NCI-H2107 (cell line): Measurements from ENCODE around the gene BICC1.

Source experiments
- DNase-seq: peaks from one replicate; lab custom pipeline; 2025; lab: John Stamatoyannopoulos, UW

Gene BICC1

DNA sequence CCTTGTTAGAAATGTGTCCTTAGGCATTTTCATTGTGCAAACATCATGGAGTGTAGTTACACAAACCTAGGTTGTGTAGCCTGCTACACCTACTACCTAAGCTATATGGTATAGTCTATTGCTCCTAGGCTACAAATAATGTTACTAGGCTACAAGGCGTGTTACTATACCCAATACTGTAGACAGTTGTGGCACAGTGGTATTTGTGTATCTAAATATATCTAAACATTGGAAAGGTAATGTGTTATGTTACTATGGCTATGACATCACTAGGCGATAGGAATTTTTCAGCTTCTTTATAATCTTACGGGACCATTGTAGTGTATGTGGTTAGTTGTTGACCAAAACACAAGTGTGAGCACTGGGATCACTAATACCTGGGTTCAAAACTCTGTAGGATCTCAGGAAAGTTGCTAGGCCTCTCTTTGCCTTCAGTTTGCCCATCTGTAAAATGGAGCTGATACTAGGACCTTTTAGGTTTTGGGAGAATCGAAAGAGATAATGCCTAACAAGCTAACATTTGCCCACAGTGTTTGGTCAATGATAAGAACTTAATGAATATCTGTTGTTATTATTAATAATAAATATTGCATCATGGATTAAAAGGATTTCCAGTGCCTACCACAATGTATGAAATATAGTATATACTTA lies 2.7 kb downstream of the BICC1 start:
- DNase-seq, result no peak

DNA sequence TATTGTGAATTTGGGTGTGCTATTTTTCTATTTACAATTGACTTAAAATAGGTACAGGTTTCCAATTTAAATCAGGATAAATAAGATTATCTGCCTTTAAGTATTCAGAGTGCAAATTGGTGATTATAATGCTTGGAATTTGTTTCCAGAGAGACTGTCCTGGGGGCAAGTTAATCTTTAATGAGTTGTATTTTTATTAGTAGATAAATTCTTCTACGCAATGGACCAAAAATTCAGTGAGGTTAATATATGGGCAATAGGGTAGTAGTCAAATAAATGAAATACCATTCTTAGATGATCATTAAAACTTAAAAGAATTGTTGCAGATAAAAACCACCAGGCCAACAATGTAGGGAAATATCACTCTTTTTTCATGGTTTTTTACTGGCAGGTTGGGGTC lies 3.4 kb downstream of the BICC1 start:
- DNase-seq, result no peak

DNA sequence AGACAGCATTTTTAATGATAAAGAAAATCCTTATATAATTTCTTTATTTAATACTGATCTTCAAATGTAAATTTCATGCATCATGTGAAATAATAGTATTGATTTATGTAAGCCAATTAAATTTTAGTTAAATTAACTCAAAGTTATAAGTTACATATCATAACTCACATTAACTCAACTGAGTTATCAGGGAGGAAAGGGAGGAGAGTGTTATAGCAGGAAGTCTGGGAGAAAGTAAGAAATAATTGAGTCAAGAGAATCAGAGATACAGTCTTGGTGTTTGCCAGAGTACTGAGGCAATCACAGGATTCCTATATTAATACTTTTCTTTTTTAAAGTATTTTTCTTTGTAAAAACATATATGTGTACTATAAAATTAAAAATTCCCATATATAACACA lies 4.0 kb downstream of the BICC1 start:
- no peak for DNase-seq

DNA sequence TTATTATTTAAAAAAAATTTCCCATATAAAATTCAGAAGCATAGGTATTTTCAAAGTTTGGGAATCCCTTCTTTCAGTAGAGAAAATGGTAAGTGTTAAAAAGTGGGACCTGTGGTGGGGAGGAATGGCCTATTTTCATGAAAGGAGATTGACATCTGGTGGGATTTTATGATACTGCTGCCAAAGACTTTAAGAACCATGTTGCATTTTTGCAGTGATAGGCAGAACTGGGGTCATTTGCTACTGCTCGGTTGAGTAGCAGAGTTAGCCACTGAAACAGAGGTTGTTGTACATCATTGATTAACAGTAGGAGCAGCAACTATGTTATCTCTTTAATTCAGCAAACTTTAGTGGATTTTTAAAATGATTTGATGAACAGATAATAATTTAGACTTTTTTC lies 4.4 kb downstream of the BICC1 start:
- DNase-seq, result no peak

DNA sequence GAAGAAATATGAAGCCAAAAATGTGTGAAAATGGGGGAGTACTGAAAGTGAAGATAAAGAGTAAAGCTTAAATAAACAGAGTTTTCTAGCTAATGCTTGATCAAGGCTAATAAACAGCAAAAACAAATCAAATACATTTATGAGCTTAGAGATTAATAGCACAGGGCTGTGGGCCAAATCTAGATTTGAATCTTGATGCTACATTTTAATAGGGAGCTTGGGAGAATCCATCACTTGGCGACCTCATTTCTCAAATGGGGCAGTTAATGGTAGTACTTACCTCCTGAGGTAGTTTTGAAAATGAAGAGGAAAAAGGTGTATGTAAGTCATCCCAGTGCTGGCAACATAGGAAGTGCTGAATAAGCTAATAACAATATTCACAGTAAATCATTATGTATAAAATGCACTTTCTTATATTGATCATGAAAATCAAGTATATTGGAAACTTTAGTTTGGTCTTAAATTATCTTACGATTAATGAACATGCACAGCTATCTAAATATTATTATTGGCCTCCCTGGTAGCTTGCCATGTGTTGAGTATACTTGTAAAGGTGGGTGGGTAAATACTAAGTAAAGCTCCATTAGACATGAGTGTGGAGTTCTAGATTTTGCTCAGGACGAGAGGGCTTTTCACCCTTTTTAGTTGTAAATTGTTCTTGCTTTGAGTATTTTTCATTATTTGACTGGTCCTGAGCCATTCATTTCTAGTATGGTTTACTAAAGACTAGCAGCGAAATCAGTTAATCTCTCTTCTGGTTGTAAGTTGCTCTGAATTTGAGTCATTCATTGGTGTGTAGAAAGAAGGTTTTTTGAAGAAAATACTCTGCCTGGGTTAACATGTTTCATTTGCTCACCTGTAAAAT lies 5.1 kb downstream of the BICC1 start:
- DNase-seq, result no peak

DNA sequence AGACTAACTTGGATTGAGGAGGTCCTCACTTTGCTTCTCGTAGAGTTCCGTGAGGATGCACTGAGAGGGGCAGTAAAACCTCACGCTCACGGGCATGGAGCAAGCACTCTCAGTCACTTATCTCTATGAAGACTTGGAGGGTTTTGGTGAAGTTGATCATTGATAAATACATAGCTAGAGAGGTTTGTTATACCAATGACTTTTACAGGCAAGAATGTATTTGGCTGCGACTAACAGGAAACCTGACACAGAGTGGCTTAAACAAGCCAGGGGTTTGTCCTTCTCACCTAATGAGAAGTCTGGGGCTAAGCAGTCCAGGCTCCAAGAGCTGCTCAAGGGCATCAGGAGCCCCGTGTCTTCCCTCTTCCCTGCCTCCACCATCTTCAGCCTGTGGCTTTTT lies 6.1 kb downstream of the BICC1 start:
- DNase-seq, result no peak

DNA sequence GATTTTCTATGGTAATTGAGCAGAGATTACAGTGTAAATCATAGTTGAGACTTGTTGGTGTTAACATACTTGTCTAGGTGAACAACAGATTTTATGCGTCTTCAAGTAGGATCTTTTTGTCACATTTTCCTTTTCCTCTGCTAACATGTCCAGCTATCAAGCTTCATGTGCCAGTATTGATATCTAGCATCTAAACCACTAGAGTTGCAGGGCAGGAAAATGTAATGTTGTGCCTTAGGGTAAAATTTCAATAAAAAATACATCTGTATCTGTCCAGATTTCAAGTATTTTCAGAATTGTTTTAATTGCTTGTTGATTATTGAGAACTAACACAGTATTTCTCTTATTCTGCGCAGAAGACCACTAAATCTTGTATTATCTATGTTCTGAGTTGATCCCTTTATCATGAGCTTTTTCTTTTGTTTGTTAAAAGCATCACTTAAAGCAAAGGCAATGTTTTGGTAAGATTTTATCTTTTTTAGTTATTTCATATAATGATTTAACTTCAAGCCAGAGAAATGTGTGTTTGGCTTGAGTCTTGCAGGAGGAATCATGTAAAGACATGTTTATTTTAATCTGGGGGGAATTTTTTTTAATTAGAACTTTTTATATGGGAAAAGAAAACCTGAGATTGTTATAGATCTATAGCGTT lies 16.5 kb downstream of the BICC1 start:
- DNase-seq, result no peak

DNA sequence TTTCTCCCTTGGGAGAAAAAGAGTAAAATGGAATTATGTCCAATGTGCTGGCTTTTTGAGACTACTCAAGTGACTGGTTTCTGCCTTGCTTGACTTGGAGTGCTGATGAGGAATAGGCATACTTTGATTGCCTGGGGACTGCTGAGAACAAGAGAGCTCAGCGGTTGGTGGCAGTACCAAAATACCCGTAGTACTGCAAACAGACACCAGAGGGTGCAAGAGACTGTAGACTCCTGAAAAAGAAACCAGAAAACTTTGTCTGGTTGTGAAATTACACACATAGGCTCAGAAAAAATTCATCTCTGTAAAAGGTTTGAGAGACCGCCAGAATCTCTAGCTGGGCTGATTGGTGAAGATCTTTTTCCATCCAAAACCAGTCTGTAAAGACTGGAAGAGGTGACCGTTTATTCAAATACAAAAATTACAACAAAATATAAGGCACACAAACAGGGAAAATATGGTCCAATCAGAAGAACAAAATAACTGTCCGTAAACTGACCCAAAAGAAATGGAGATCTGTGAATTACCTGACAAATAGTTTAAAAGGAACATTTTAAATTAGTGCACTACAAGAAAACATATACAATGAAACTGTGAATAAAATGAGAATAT lies 18.5 kb downstream of the BICC1 start:
- no peak for DNase-seq

DNA sequence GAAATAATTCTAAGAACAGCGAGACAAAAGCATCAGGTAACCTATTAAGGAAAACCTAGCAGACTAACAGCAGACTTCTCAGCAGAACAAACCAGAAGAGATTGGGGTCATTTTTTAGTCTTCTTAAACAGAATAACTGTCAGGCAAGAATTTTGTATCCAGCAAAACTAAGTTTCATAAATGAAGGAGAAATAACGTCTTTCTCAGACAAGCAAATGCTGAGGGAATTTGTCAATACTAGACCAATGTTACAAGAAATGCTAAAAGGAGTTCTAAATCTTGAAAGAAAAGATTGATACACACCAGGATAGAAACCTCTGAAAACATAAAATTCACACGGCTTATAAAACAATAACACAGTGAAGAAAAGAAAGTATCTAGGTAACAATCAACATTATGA lies 22.6 kb downstream of the BICC1 start:
- no peak for DNase-seq

DNA sequence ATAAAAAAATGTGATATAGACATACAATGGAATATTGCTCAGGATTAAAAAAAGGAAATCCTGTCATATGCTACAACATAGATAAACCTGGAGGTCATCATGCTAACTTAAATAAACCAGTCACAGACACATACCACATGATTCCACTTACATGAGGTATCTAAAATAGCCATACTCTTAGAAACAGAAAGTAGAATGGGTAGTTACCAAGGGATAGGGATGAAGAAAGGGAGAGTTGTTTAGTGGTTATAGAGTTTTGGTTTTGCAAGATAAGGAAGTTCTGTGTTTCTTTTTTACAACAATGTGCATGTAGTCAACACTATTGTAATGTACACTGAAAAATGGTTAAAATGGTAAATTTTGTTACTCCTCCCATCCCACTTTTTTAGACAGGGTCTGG lies 30.5 kb downstream of the BICC1 start:
- DNase-seq, result no peak

DNA sequence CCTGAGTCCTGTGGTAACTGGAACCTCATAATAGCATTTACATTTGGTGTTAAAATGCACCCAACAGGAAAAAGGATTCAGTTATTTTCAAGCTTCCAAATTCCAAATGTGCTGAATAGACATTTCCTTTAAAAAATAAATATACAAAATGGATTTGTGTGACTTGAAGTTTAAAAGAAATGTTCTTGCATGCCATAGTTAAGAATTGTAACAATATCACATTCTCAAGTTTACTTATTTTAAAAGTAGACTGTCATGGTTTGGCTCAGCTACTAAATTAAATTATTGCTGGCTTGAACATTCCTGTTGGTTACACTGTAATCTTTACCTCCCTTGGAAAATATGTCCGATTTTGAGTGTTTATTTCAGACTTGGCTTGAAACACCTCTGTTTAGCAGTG lies 31.5 kb downstream of the BICC1 start:
- DNase-seq, result no peak

DNA sequence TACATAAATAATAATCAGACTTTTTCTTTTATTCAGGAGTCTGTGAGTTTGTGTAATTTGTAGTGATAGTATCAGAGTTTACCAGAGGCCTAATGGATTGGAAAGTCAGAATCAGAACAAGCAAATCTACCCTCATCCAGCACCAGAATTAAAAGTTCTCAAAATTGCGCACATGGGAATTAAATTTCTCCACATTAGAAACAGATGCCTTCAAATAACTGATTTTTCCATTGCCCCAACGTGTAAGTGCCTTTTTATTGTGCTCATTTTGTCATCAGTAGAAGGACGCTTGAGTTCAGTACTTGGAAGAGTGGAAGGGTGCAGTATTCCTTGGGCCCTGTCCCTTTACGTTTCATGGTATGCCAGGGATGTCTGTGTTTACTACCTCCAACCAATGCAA lies 32.8 kb downstream of the BICC1 start:
- no peak for DNase-seq

DNA sequence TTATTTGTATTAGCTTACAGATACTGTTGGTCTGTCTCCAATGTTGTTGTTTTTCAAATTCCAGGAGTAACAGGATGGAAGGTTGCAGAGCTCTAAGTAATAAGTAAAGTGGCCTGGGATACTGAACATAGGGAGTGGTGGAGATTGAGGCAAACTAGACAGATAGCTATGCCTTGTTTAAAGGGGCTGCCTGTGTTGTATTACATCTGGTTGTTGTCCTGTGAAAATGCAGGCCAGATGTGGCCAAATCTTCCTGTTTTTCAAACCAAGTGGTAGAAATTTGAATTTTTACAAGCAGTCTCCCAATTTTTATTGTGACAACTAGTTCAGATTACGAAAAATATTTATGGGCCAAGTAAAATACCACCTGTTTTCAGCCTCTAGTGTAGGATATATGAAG lies 33.5 kb downstream of the BICC1 start:
- DNase-seq, result no peak

DNA sequence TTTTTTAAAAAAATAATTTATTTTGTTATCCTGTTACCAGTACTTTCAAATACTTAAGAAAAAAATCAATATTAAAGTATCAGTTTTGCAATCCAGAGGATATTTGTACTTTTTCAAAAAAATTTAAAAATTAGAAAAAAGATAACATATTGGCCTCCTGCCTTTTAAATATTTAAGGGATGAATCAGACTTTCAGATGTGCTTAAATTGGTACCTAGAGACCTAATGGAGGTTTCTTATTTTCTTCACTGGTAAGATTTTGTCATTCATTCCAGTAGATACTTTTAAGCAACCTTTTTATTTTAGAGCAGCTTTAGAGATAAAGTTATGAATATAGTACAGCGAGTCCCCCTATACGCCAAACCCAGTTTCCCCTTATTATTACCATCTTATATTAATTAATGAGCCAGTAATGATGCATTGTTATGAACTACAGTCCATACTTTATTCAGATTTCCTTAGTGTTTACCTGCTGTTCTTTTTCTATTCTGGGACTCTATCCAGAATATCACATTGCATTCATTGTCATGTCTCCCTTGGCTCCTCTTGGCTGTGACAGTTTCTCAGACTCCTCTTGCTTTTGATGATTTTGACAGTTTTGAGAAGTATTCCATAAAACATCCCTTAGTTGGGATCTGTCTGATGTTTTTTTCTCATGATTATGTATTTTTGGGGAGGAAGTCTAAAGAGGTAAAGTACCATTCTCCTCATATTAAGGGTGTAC lies 34.2 kb downstream of the BICC1 start:
- DNase-seq, result no peak

DNA sequence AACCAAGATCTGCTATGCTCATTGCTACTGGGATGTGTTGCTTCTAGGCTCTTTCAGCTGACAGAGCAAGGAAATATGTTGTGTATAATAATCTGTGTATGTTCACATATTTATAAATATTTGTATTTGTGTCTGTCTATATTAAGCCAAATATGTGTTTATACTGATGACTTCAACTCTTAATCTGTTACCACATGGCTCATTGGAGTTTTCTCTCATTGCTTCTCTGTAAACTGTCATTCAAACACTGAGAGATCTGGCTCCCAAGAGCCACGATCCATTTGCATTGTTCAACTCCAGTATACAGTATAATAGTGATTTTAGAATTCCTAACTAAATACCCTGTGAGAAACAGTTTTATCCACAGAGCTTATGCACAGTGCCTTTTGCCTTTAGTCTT lies 35.3 kb downstream of the BICC1 start:
- DNase-seq, result no peak

DNA sequence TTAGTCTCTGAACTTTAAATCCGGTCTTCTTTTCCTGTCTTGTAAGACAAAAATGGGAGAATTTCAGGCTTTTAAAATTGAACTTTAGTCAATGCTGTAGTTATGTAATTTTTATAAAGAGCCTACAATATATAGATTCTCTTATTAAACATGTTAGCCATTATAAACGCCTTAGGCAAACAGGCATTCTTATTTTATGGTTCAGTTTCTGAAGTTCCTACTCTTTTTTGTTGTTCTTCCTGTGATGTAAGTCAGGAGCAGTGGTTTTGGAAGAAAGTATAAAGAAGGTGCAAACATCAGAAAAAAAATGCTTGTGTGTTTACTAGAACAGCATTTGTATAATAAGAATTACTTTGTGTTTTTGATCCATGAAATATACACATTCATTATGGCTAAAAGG lies 41.6 kb downstream of the BICC1 start:
- DNase-seq, result no peak

DNA sequence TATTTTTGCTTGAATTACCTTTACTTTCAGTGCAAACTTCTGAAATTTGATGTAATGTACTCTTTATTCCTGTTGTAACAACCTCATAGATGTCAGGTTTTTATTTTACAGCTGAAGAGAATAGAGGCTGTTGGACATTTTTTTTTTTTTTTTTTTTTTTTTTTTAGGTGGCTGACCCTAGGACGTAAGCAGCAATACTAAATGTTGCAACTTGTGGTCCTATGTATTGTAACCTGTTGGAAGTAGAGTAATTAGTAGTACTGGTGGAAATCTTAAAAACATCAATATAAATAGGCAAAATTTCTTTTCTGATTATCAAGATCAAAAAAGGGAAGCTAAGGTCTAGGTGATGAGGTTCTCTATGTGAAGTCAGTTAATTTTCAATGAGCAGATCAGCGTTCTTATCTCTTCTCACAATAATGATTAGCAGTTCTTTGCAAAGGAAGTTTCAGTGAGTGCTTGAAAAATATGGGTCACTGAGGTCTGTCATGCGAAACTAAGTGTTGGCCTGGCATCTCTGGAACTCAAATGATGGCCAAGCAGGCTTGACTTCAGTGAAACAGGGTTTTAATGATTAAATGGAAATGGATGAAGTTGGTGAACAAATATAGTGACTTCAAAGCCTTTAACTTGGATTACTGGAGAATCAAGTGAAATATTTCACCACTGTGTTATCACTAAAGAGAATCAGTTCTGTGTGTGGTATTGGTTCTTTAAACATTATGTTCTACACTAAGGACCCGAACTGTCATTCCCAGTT lies 42.7 kb downstream of the BICC1 start:
- no peak for DNase-seq

DNA sequence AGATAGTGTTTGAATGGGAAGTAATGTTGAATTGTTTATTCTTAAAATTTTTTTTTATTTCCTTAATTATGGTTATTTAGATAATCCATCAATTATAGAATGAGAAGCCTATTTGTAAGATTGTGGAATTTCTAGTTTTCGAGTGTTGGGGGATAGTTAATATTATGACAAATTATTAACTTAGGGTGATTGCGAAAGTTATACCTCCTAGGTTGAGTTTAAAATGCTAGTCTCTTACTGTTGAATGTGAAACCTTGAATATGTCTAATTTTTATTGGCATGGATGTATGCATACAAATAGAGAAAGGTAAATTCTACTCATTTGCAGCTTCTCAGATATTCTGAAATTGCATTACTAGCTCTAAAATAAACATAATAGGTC lies 43.2 kb downstream of the BICC1 start:
- DNase-seq, result no peak

DNA sequence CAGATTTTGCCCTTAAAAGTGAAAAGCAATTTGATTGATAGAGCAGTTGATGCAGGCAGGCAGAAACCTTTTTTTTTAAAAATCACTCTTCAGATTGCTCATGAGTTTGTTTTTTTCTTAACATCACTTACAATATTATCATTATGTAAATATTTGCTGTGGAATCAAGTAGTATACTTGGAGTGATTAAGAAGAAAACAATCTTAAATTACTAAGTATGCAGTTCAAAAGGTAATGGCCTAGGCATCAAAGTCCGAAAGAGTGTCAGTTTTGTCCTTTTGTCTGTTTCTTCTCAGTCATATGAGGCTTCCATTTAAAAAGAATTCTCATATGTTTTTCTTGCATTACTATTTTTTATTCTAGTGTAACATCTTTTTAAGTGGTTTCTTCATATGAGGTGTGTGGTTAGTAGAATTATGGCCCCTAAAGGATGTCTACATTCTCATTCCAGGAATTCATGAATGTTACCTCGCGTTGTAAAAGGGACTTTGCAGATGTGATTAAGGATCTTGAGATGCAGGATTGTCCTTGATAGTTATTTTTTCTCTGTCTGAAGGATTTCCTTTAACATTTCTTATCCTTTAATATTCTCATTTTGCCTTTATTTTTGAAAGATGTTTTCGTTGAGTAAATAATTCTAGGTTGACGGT lies 44.0 kb downstream of the BICC1 start:
- DNase-seq, result no peak

DNA sequence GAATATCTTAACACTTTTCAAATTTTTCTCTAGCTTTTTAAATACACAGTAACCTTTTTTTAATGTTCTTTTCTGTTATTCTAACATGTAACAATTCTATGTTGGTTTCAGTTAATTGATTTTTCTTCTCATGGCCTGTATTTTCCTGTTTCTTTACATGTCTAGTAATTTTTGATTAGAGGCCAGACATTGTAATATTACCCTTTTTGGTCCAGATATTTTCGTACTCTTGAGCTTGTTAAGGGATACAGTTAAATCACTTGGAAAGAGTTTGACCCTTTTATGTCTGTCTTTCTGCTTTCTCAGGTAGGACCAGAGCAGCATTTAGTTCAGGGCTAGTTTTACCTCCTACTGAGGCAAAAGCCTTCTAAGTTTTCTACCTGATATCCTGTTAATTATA lies 45.0 kb downstream of the BICC1 start:
- DNase-seq, result no peak

DNA sequence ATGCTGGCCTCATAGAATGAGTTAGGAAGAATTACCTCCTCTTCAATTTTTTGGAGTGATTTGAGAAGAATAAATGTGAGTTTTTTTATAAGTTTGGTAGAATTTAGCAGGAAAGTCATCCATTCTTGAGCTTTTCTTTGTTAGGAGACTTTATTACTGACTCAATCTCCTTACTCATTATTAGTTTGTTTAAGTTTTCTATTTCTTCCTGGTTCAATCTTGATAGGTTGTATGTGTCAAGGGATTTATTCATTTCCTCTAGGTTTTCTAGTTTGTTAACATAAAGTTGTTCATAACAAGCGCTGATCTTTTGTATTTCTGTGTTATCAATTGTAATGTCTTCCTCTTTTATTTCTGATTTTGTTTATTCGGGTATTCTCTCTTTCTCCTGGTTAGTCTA lies 47.4 kb downstream of the BICC1 start:
- no peak for DNase-seq
